Activated CD4-positive, alpha-beta memory T cell treated with anti-CD3 and anti-CD28 coated beads for 36 hours (primary cell): ENCODE results near the gene KCTD1. TPM values are rescaled to one million over a fixed set of nuclear protein-coding genes. Genes with fewer than 3 reads are reported as not detected.
"Not testable (repeated sequence)": the region's sequence is repeated elsewhere in the genome, so short reads cannot be mapped to it uniquely, and the experiment has no call there.

ENCODE experiments used
- CTCF ChIA-PET: fragments of 350-600 bp; sonication (Branson Sonifier 250); formaldehyde crosslinking; loops from one replicate; lab custom pipeline; 2021; ENCODE audit warnings: antibody characterized with exemption, inconsistent platforms; lab: Charles Lee
- POLR2A ChIA-PET: fragments of 350-600 bp; sonication (Branson Sonifier 250); formaldehyde crosslinking; loops from one replicate; lab custom pipeline; 2021; ENCODE audit warnings: antibody characterized with exemption; lab: Charles Lee
- DNase-seq: peaks from one replicate; pipeline ENCODE4 v3.0.0-alpha.2; 2020
- H3K27ac Mint-ChIP-seq: one replicate; pipeline ENCODE4 v1.8.0; 2021; ENCODE audit warnings: mixed read lengths
- H3K27me3 Mint-ChIP-seq: one replicate; pipeline ENCODE4 v1.8.0; 2021; ENCODE audit warnings: mixed read lengths
- H3K36me3 Mint-ChIP-seq: one replicate; pipeline ENCODE4 v1.8.0; 2021; ENCODE audit warnings: mixed read lengths
- H3K4me1 Mint-ChIP-seq: one replicate; pipeline ENCODE4 v1.8.0; 2021; ENCODE audit warnings: low read depth, mixed read lengths
- H3K4me3 Mint-ChIP-seq: one replicate; pipeline ENCODE4 v1.8.0; 2021; ENCODE audit warnings: mild to moderate bottlenecking, mixed read lengths
- H3K9me3 Mint-ChIP-seq: one replicate; pipeline ENCODE4 v1.8.0; 2021; ENCODE audit warnings: mixed read lengths
- intact Hi-C: fragments of 100-400 bp; cut with micrococcal nuclease; formaldehyde crosslinking; loops from one replicate; pipeline ENCODE4 v1.15.1; 2023
- total RNA-seq, 2 experiments: library from RNA; stranded (reverse); gene quantifications; one replicate each; pipeline ENCODE4 v1.2.3, GENCODE V29; 2021

Gene KCTD1
- total RNA-seq, 2 experiments from 2014 or later, result 2.5 to 3.2 TPM

GRCh38 chr18:26439537-26439936 lies 108.8 kb downstream of the KCTD1 start:
- POLR2A ChIA-PET, result no interaction called here
- no peaks in the 10 kb centered on the region for H3K9me3 Mint-ChIP-seq

GRCh38 chr18:26438980-26439379 lies 109.4 kb downstream of the KCTD1 start:
- intact Hi-C loops, result no loop called here
- CTCF ChIA-PET, result interaction anchor here (1.1 kb wide), 1 partner anchor 69 kb away, joined by 3 read pairs; no protein-coding TSS in a partner anchor

More at GRCh38 chr18:26439537-26439936, 108.8 kb downstream of the KCTD1 start:
- intact Hi-C loops, result no loop called here
- Mint-ChIP-seq H3K36me3 (no peaks in the 10 kb centered on the region), H3K27me3 (peaks cover 6% of the 10 kb centered on the region), H3K27ac (no peak overlapping the region), H3K4me3 (no peak overlapping the region), H3K4me1 (no peaks in the 10 kb centered on the region)
- CTCF ChIA-PET, result no interaction called here
- no peak for DNase-seq

GRCh38 chr18:26437634-26438033 lies 110.7 kb downstream of the KCTD1 start:
- POLR2A ChIA-PET, H3K27me3 Mint-ChIP-seq, DNase-seq, H3K27ac Mint-ChIP-seq, intact Hi-C loops, H3K4me1 Mint-ChIP-seq, H3K9me3 Mint-ChIP-seq, H3K36me3 Mint-ChIP-seq, H3K4me3 Mint-ChIP-seq: not testable (repeated sequence)
- CTCF ChIA-PET, result interaction anchor here (0.6 to 1.1 kb wide), 2 partner anchors 71 to 150 kb away, joined by 3 read pairs; no protein-coding TSS in a partner anchor

More at GRCh38 chr18:26438980-26439379, 109.4 kb downstream of the KCTD1 start:
- no peaks in the 10 kb centered on the region for H3K4me1 Mint-ChIP-seq
- H3K27me3 Mint-ChIP-seq, result peaks cover 6% of the 10 kb centered on the region
- H3K4me3 Mint-ChIP-seq, result no peak overlapping the region
- DNase-seq, result no peak
- H3K36me3 Mint-ChIP-seq, result no peaks in the 10 kb centered on the region
- no peaks in the 10 kb centered on the region for H3K9me3 Mint-ChIP-seq
- no peak overlapping the region for H3K27ac Mint-ChIP-seq
- POLR2A ChIA-PET, result no interaction called here

GRCh38 chr18:26436176-26437051 lies 111.9 kb downstream of the KCTD1 start:
- no peaks in the 10 kb centered on the region for H3K9me3 Mint-ChIP-seq
- POLR2A ChIA-PET, result no interaction called here
- H3K27me3 Mint-ChIP-seq, result peaks cover 5% of the 10 kb centered on the region
- intact Hi-C loops, result no loop called here
- CTCF ChIA-PET, result no interaction called here
- DNase-seq, result no peak
- no peak overlapping the region for H3K4me3 Mint-ChIP-seq
- H3K4me1 Mint-ChIP-seq, result no peaks in the 10 kb centered on the region
- no peak overlapping the region for H3K27ac Mint-ChIP-seq
- no peaks in the 10 kb centered on the region for H3K36me3 Mint-ChIP-seq

GRCh38 chr18:26435415-26436095 lies 112.8 kb downstream of the KCTD1 start:
- CTCF ChIA-PET, result no interaction called here

GRCh38 chr18:26434887-26435286 lies 113.5 kb downstream of the KCTD1 start:
- no peak for DNase-seq
- Mint-ChIP-seq H3K36me3 (no peaks in the 10 kb centered on the region), H3K27me3 (peaks cover 5% of the 10 kb centered on the region), H3K4me1 (no peaks in the 10 kb centered on the region), H3K27ac (no peak overlapping the region), H3K9me3 (peaks cover 2% of the 10 kb centered on the region), H3K4me3 (no peak overlapping the region)
- ChIA-PET POLR2A (no interaction called here), CTCF (no interaction called here)
- intact Hi-C loops, result no loop called here

More at GRCh38 chr18:26435415-26436095, 112.8 kb downstream of the KCTD1 start:
- peaks cover 5% of the 10 kb centered on the region for H3K27me3 Mint-ChIP-seq
- no peaks in the 10 kb centered on the region for H3K4me1 Mint-ChIP-seq
- H3K27ac Mint-ChIP-seq, result no peak overlapping the region
- POLR2A ChIA-PET, result no interaction called here
- intact Hi-C loops, result no loop called here
- peaks cover 2% of the 10 kb centered on the region for H3K9me3 Mint-ChIP-seq
- no peak overlapping the region for H3K4me3 Mint-ChIP-seq
- no peaks in the 10 kb centered on the region for H3K36me3 Mint-ChIP-seq
- DNase-seq, result no peak

- ChIA-PET CTCF (no interaction called here), POLR2A (no interaction called here)
- Mint-ChIP-seq H3K4me3 (no peak overlapping the region), H3K4me1 (no peaks in the 10 kb centered on the region), H3K27ac (no peak overlapping the region), H3K9me3 (peaks cover 2% of the 10 kb centered on the region), H3K36me3 (no peaks in the 10 kb centered on the region), H3K27me3 (peaks cover 5% of the 10 kb centered on the region)
- DNase-seq, result no peak
- intact Hi-C loops, result no loop called here
Measured at GRCh38 chr18:26432651-26433424, 115.5 kb downstream of the KCTD1 start.

GRCh38 chr18:26429535-26430226 lies 118.7 kb downstream of the KCTD1 start:
- POLR2A ChIA-PET, result no interaction called here
- Mint-ChIP-seq H3K27ac (no peak overlapping the region), H3K4me3 (no peak overlapping the region), H3K27me3 (no peaks in the 10 kb centered on the region), H3K9me3 (peaks cover 2% of the 10 kb centered on the region), H3K36me3 (no peaks in the 10 kb centered on the region), H3K4me1 (no peaks in the 10 kb centered on the region)
- CTCF ChIA-PET, result no interaction called here
- intact Hi-C loops, result no loop called here
- no peak for DNase-seq

GRCh38 chr18:26425148-26425531 lies 123.2 kb downstream of the KCTD1 start:
- POLR2A ChIA-PET, result no interaction called here
- CTCF ChIA-PET, result no interaction called here
- H3K27me3 Mint-ChIP-seq, result no peaks in the 10 kb centered on the region
- DNase-seq, result no peak
- intact Hi-C loops, result no loop called here
- no peak overlapping the region for H3K27ac Mint-ChIP-seq
- H3K36me3 Mint-ChIP-seq, result no peaks in the 10 kb centered on the region
- no peak overlapping the region for H3K4me3 Mint-ChIP-seq
- H3K9me3 Mint-ChIP-seq, result no peaks in the 10 kb centered on the region
- no peaks in the 10 kb centered on the region for H3K4me1 Mint-ChIP-seq

- intact Hi-C loops, result no loop called here
- ChIA-PET CTCF (no interaction called here), POLR2A (no interaction called here)
- H3K36me3 Mint-ChIP-seq, result no peaks in the 10 kb centered on the region
- H3K27ac Mint-ChIP-seq, result no peak overlapping the region
- H3K4me1 Mint-ChIP-seq, result no peaks in the 10 kb centered on the region
- H3K9me3 Mint-ChIP-seq, result no peaks in the 10 kb centered on the region
- DNase-seq, result no peak
- H3K4me3 Mint-ChIP-seq, result no peak overlapping the region
- no peaks in the 10 kb centered on the region for H3K27me3 Mint-ChIP-seq
Measured at GRCh38 chr18:26424428-26425147, 123.8 kb downstream of the KCTD1 start.

- intact Hi-C loops, result no loop called here
- POLR2A ChIA-PET, result no interaction called here
- H3K4me3 Mint-ChIP-seq, result no peak overlapping the region
- H3K27me3 Mint-ChIP-seq, result no peaks in the 10 kb centered on the region
- no peak overlapping the region for H3K27ac Mint-ChIP-seq
- H3K36me3 Mint-ChIP-seq, result no peaks in the 10 kb centered on the region
- DNase-seq, result no peak
- no peaks in the 10 kb centered on the region for H3K9me3 Mint-ChIP-seq
- CTCF ChIA-PET, result no interaction called here
- H3K4me1 Mint-ChIP-seq, result no peaks in the 10 kb centered on the region
Measured at GRCh38 chr18:26422472-26423162, 125.7 kb downstream of the KCTD1 start.
